HL-60/S4 treated with retinoic acid at 250 ng/mL for 4 days and 3 days (cell line): Measurements from ENCODE around the gene OXNAD1.

Source experiments
- in situ Hi-C: fragments of 300-500 bp; cut with MboI; formaldehyde crosslinking; loops from 2 replicates; pipeline ENCODE4 v1.7.0; 2022; ENCODE audit warnings: low sequenced_read_pairs

Gene OXNAD1, protein sequence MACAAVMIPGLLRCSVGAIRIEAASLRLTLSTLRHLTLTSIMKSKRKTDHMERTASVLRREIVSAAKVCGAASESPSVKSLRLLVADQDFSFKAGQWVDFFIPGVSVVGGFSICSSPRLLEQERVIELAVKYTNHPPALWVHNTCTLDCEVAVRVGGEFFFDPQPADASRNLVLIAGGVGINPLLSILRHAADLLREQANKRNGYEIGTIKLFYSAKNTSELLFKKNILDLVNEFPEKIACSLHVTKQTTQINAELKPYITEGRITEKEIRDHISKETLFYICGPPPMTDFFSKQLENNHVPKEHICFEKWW

DNA sequence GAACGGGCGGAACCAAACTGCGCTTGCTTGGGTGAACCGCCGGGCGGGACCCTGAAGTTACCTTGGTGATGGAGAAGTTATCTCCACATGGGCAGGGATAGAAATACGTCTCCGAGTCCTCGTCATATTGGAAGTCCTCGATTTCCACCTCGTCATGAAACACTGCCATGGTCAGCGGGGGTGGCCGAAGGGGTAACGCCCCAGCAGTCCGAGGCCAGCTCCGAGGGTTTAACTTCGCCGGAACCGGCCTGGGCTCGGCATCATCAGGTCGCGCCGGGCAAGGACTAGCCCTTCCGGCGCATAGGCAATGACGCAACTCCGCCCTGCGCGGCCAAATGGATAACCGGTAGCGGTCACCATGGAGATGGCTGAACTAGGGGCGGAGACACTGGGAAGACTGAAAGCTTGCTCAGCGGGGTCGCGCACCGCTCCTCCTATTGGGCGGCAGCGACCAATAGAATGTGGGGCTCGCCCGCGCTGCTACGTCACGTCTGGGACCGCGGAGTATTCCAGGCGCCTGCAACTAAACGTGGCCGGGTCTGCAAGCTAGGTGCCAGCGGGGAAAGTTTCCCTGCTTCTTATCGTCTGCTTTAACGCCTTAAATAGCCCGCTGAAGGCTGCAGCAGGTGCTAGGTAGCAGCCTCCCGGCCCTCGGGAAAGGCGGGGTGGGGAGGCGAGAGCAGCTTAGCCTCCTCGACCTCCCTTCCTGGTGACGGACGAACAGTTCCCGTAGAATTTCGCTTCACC is at the start of gene OXNAD1, which contains the start of gene DPH3:
Gene OXNAD1 (plus strand): TSS at position 505 of the 747 bp plus-strand sequence. CDS start 5,741 bp downstream, outside the sequence.
Gene DPH3 (minus strand): TSS at position 236 of the 747 bp plus-strand sequence. CDS start 67 bp downstream, at position 169.
- in situ Hi-C loops, result no loop called here

GRCh38 chr3:16216373-16216935 is 48.6 kb upstream of the OXNAD1 start:
- in situ Hi-C loops, result no loop called here

DNA sequence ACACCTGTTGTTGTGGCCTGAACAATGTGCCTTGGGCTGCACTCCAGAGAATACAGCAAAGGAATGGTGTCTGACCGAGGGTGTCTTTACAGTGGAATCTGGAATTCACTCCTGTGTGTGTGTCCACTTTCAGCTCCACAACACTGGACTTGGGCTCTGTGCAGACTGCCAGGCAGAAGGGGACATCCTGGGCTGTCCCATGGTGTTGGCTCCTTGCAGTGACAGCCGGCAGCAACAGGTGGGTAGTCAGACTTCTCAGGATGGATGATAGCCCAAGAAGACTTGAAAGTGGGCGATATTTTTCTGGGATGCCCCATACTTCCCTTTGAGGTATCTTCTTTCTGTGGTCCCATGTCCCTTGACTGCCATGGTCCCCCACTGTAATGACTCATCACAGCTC is 45.2 kb upstream of the OXNAD1 start:
- in situ Hi-C loops, result no loop called here

DNA sequence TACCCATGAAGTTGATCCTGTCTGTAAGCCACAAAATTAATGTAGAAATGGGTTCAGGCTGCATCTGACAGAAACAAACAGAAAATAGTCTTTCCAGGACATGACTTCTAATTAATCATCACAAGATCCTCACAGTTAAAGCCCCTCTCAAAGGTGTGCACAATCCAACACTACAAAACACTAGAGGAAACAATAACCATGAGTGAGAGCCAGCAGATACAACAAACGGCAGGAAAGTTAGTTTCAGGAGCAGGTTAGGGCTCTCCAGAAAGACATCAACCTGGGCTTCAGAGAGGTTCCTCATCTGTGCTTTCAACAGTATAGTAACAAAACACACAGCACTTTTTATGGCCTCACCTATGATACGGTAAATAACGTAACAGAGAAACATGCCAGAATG is 43.0 kb upstream of the OXNAD1 start:
- in situ Hi-C loops, result no loop called here

GRCh38 chr3:16222547-16222946 is 42.5 kb upstream of the OXNAD1 start:
- in situ Hi-C loops, result no loop called here

- in situ Hi-C loops, result no loop called here
Observed at GRCh38 chr3:16224325-16224724, 40.7 kb upstream of the OXNAD1 start.

- in situ Hi-C loops, result no loop called here
Observed at GRCh38 chr3:16227566-16227965, 37.4 kb upstream of the OXNAD1 start.

DNA sequence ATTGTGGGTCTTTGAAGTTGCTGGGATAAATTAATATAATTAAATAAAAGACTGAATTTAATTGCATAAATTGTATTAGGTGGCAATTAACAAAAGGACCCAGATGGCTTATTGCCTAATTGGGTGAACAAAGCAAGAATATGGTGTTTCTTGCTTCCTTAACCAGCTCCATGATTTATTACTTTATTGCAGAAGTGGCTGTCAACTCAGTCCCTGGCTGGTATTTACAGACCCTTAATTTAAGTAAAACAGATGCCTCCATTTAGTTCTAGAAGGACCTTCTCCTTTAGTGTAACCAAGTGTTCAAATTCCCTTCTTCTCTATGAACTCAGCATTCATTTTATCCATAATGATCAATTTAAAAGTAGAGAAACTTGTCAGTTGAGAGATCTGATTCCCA is 35.3 kb upstream of the OXNAD1 start:
- in situ Hi-C loops, result no loop called here

DNA sequence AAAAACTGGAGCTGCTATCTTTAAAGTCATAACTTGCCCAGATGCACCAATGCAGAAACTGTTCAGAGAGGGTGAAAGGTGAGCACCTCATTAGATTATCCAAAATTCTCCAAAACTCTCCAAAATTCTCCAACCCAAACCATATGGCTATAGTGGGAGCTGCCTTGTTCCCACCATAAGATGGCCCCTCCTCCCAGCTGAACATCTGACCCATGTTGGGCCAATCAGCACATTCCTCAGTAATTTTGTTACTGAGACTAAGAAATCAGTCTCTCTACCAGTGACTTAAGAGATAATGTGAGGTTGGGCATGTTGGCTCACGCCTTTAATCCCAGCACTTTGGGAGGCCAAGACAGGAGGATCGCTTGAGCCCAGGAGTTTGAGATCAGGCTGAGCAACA is 33.0 kb upstream of the OXNAD1 start:
- in situ Hi-C loops, result no loop called here

- in situ Hi-C loops, result no loop called here
Observed at GRCh38 chr3:16233806-16234205, 31.2 kb upstream of the OXNAD1 start.

GRCh38 chr3:16234281-16234680 is 30.7 kb upstream of the OXNAD1 start:
- in situ Hi-C loops, result no loop called here

- in situ Hi-C loops, result no loop called here
Observed at GRCh38 chr3:16236030-16236639, 28.9 kb upstream of the OXNAD1 start.

- in situ Hi-C loops, result no loop called here
Observed at GRCh38 chr3:16236856-16237393, 28.1 kb upstream of the OXNAD1 start.

- in situ Hi-C loops, result no loop called here
Observed at GRCh38 chr3:16239086-16239770, 25.8 kb upstream of the OXNAD1 start.

- in situ Hi-C loops, result no loop called here
Observed at GRCh38 chr3:16239780-16240179, 25.2 kb upstream of the OXNAD1 start.

GRCh38 chr3:16240229-16241023 is 24.6 kb upstream of the OXNAD1 start:
- in situ Hi-C loops, result no loop called here

- in situ Hi-C loops, result no loop called here
Observed at GRCh38 chr3:16241225-16241624, 23.8 kb upstream of the OXNAD1 start.

DNA sequence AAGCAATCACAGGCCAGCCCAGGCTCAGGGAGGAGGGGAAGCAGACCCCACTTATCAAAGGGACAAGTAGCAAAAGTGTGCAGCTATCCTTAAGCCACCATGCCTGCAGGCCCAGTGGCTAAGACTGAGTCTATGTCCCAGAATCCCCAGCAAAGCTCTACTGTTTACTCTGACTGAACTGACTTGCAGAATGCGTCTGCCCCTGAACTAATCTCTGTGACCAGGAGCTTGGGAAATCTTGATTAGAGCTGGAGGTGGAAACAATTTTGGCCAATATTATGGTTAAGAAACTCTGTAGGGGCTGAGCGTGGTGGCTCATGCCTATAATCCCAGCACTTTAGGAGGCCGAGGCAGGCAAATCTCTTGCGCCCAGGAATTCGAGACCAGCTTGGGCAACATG is 22.8 kb upstream of the OXNAD1 start:
- in situ Hi-C loops, result no loop called here

GRCh38 chr3:16243706-16244490 is 21.1 kb upstream of the OXNAD1 start:
- in situ Hi-C loops, result no loop called here
